ENCODE measurements around the gene LHX2. TPM values are rescaled to one million over a fixed set of nuclear protein-coding genes. Genes with fewer than 3 reads are reported as not detected.

LHX2 gene
- total RNA-seq, 1 donor from 2014 or later, result not detected

GRCh38 chr9:124029617-124030016 lies 18.0 kb downstream of the LHX2 start:
- DNase-seq (ENCODE audit: low spot score), result no peak

GRCh38 chr9:124030969-124031451 lies 19.4 kb downstream of the LHX2 start:
- DNase-seq (ENCODE audit: low spot score), result no peak

- DNase-seq (ENCODE audit: low spot score), result no peak
Measured at GRCh38 chr9:124032247-124032646, 20.7 kb downstream of the LHX2 start.

GRCh38 chr9:124033348-124033747 lies 21.8 kb downstream of the LHX2 start:
- DNase-seq (ENCODE audit: low spot score), result no peak

- DNase-seq (ENCODE audit: low spot score), result no peak
Measured at GRCh38 chr9:124033967-124034366, 22.4 kb downstream of the LHX2 start.

- DNase-seq (ENCODE audit: low spot score), result no peak
Measured at GRCh38 chr9:124035001-124035650, 23.6 kb downstream of the LHX2 start.

- DNase-seq (ENCODE audit: low spot score), result no peak
Measured at GRCh38 chr9:124036578-124036977, 25.0 kb downstream of the LHX2 start.

- DNase-seq (ENCODE audit: low spot score), result no peak
Measured at GRCh38 chr9:124037790-124038189, 26.2 kb downstream of the LHX2 start.

GRCh38 chr9:124038239-124038638 lies 26.7 kb downstream of the LHX2 start:
- no peak for DNase-seq (ENCODE audit: low spot score)

- DNase-seq (ENCODE audit: low spot score), result no peak
Measured at GRCh38 chr9:124038790-124039633, 27.4 kb downstream of the LHX2 start.

GRCh38 chr9:124040186-124040931 lies 28.8 kb downstream of the LHX2 start:
- DNase-seq (ENCODE audit: low spot score), result no peak

GRCh38 chr9:124040935-124041816 lies 29.6 kb downstream of the LHX2 start:
- DNase-seq (ENCODE audit: low spot score), result no peak

- no peak for DNase-seq (ENCODE audit: low spot score)
Measured at GRCh38 chr9:124041817-124042116, 30.2 kb downstream of the LHX2 start.

GRCh38 chr9:124042201-124042721 lies 30.7 kb downstream of the LHX2 start:
- DNase-seq (ENCODE audit: low spot score), result no peak

- DNase-seq (ENCODE audit: low spot score), result no peak
Measured at GRCh38 chr9:124044448-124044847, 32.9 kb downstream of the LHX2 start.

GRCh38 chr9:124045076-124045829 lies 33.7 kb downstream of the LHX2 start:
- DNase-seq (ENCODE audit: low spot score), result peak; percentile 44

- DNase-seq (ENCODE audit: low spot score), result no peak
Measured at GRCh38 chr9:124045830-124046177, 34.2 kb downstream of the LHX2 start.

GRCh38 chr9:124046189-124046588 lies 34.6 kb downstream of the LHX2 start:
- no peak for DNase-seq (ENCODE audit: low spot score)

GRCh38 chr9:124047251-124047672 lies 35.7 kb downstream of the LHX2 start:
- DNase-seq (ENCODE audit: low spot score), result no peak

GRCh38 chr9:124050955-124051354 lies 39.4 kb downstream of the LHX2 start:
- DNase-seq (ENCODE audit: low spot score), result no peak
